PC-3 (cell line): Measurements from ENCODE around the gene CEP170. TPM values are rescaled to one million over a fixed set of nuclear protein-coding genes. Genes with fewer than 3 reads are reported as not detected.

Experiments used
- ATAC-seq: fragments of 200-7000 bp; cut with Tn5 transposase; 2 replicates; pipeline ENCODE4 v1.9.1; 2020; ENCODE audit warnings: mild to moderate bottlenecking, moderate library complexity
- BruUV-seq: library from RNA; stranded (reverse); fragments of 400-500 nt; replicated peaks from 2 replicates; lab custom pipeline; 2021; lab: Mats Ljungman, UMichigan
- CTCF ChIA-PET: fragments of 300-600 bp; sonication (Branson Sonifier 250); formaldehyde crosslinking; loops from one replicate; lab custom pipeline; 2022; ENCODE audit warnings: antibody characterized with exemption; lab: Charles Lee
- POLR2A ChIA-PET: fragments of 300-600 bp; sonication (Branson Sonifier 250); formaldehyde crosslinking; loops from one replicate; lab custom pipeline; 2022; ENCODE audit warnings: antibody characterized with exemption; ENCODE audit not compliant: unreplicated experiment; lab: Charles Lee
- DNase-seq: peaks from one replicate; pipeline ENCODE4 v3.0.0-alpha.2; 2015
- H2AFZ ChIP-seq: fragments of 300-600 bp; sonication (generic); 2 replicates; pipeline ENCODE4 v1.6.0; 2016; ENCODE audit warnings: antibody characterized with exemption, low read length
- H3F3A ChIP-seq: fragments of 300-600 bp; sonication (generic); one replicate; pipeline ENCODE4 v1.6.0; 2017; ENCODE audit warnings: antibody characterized with exemption, low read length, control low read depth, mild to moderate bottlenecking; ENCODE audit not compliant: unreplicated experiment
- H3K27ac ChIP-seq: fragments of 300-600 bp; sonication (generic); 2 replicates; pipeline ENCODE4 v1.5.1; 2016; ENCODE audit warnings: mild to moderate bottlenecking, low read length
- H3K27me3 ChIP-seq: fragments of 300-600 bp; sonication (generic); 2 replicates; pipeline ENCODE4 v1.6.1; 2016; ENCODE audit warnings: low read length, mixed read lengths
- H3K36me3 ChIP-seq: fragments of 300-600 bp; sonication (generic); 2 replicates; pipeline ENCODE4 v1.6.1; 2016; ENCODE audit warnings: low read depth, mixed run types, low read length, mixed read lengths
- H3K4me1 ChIP-seq: fragments of 300-600 bp; sonication (generic); 2 replicates; pipeline ENCODE4 v1.5.1; 2016; ENCODE audit warnings: low read length; ENCODE audit not compliant: insufficient read depth
- H3K4me2 ChIP-seq: fragments of 300-600 bp; sonication (generic); 2 replicates; pipeline ENCODE4 v1.6.0; 2016; ENCODE audit warnings: low read length
- H3K4me3 ChIP-seq: fragments of 300-600 bp; sonication (generic); 2 replicates; pipeline ENCODE4 v1.5.1; 2016; ENCODE audit warnings: mild to moderate bottlenecking, low read length, mixed read lengths
- H3K79me2 ChIP-seq: fragments of 300-600 bp; sonication (generic); 2 replicates; pipeline ENCODE4 v1.6.1; 2017; ENCODE audit warnings: low read length, mixed read lengths
- H3K9ac ChIP-seq: fragments of 300-600 bp; sonication (generic); 2 replicates; pipeline ENCODE4 v1.6.0; 2016; ENCODE audit warnings: mild to moderate bottlenecking, low read length
- H3K9me2 ChIP-seq: fragments of 300-600 bp; sonication (generic); replicated peaks from 2 replicates; pipeline ENCODE4 v1.6.1; 2016; ENCODE audit warnings: mixed run types, low read length, mixed read lengths
- H3K9me3 ChIP-seq: fragments of 300-600 bp; sonication (generic); 2 replicates; pipeline ENCODE4 v1.6.1; 2016; ENCODE audit warnings: low read length, mixed read lengths
- H4K20me1 ChIP-seq: fragments of 300-600 bp; sonication (generic); 2 replicates; pipeline ENCODE4 v1.6.1; 2016; ENCODE audit warnings: low read length, mixed read lengths
- EZH2 ChIP-seq: fragments of 300-600 bp; sonication (generic); IDR thresholded peaks from one replicate; pipeline ENCODE4 v1.6.1; 2017; ENCODE audit warnings: antibody characterized with exemption, mild to moderate bottlenecking, low read length; ENCODE audit not compliant: unreplicated experiment
- EZH2phosphoT487 ChIP-seq: fragments of 300-600 bp; sonication (generic); IDR thresholded peaks from 2 replicates; pipeline ENCODE4 v1.6.1; 2018; ENCODE audit warnings: mild to moderate bottlenecking, antibody characterized with exemption, low read length, borderline replicate concordance
- intact Hi-C: fragments of 100-400 bp; cut with micrococcal nuclease; formaldehyde crosslinking; loops from 2 replicates; pipeline ENCODE4 v1.9.0; 2023
- total RNA-seq: library from RNA; depleted of rRNA; stranded (reverse); fragments of >200 nt; gene quantifications from 2 replicates; pipeline ENCODE4 v1.2.3, GENCODE V29; 2014
- TF ChIP-seq, protein P1 (sequence below): fragments of 300-600 bp; sonication (generic); conservative IDR thresholded peaks from 2 replicates; pipeline ENCODE4 v1.5.1; 2017; ENCODE audit warnings: antibody characterized with exemption, low read depth, mild to moderate bottlenecking, low read length

Gene CEP170
- total RNA-seq, 1 experiment from 2014 or later: 65.3 TPM

DNA sequence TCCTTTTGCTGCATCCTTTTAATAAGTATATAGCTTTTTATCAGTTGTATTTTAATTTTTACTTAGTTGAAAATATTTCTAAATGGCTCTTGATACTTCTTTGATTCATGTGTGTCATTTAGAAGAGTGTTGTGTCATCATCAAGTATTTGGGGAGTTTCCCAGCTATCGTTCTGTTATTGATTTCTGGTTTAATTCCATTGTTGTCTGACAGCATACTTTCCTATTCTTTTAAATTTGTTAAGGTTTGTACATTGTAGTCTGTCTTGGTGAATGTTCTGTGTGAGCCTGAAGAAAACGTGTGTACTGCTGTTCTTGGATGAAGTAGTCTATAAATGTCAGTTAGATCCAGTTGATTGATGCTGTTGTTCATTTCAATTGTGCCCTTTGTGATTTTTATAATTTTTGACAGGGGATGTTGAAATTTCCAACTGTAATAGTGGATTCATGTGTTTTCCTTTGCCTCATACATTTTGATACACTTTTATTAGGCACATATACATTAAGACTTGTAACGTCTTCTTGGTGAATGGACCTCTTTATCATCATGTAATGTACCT, 25.6 kb upstream of the CEP170 start:
- Histone ChIP-seq H3K4me1 (0 out of 2 replicates have a peak, but pooled peaks cover under 1% of the 10 kb centered on the region), H3K27ac (no peak overlapping the region), H3K36me3 (peaks cover 32% of the 10 kb centered on the region), H3F3A (peaks cover under 1% of the 10 kb centered on the region), H3K27me3 (no peaks in the 10 kb centered on the region), H2AFZ (no peak overlapping the region), H3K4me3 (no peak overlapping the region), H3K79me2 (no peaks in the 10 kb centered on the region), H3K9ac (no peak overlapping the region), H3K9me3 (0 out of 2 replicates have a peak, but pooled peaks cover 11% of the 10 kb centered on the region), H3K4me2 (no peak overlapping the region), H4K20me1 (no peaks in the 10 kb centered on the region), H3K9me2 (no peaks in the 10 kb centered on the region)
- intact Hi-C loops: no loop called here
- POLR2A ChIA-PET: no interaction called here
- CTCF ChIA-PET: no interaction called here
- no TSS peak for BruUV-seq
- DNase-seq (no peak), ATAC-seq (no peak)
- TF ChIP-seq EZH2phosphoT487 (no peak), EZH2 (no peak)
- TF ChIP-seq, protein P1, sequence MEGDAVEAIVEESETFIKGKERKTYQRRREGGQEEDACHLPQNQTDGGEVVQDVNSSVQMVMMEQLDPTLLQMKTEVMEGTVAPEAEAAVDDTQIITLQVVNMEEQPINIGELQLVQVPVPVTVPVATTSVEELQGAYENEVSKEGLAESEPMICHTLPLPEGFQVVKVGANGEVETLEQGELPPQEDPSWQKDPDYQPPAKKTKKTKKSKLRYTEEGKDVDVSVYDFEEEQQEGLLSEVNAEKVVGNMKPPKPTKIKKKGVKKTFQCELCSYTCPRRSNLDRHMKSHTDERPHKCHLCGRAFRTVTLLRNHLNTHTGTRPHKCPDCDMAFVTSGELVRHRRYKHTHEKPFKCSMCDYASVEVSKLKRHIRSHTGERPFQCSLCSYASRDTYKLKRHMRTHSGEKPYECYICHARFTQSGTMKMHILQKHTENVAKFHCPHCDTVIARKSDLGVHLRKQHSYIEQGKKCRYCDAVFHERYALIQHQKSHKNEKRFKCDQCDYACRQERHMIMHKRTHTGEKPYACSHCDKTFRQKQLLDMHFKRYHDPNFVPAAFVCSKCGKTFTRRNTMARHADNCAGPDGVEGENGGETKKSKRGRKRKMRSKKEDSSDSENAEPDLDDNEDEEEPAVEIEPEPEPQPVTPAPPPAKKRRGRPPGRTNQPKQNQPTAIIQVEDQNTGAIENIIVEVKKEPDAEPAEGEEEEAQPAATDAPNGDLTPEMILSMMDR: no peak

DNA sequence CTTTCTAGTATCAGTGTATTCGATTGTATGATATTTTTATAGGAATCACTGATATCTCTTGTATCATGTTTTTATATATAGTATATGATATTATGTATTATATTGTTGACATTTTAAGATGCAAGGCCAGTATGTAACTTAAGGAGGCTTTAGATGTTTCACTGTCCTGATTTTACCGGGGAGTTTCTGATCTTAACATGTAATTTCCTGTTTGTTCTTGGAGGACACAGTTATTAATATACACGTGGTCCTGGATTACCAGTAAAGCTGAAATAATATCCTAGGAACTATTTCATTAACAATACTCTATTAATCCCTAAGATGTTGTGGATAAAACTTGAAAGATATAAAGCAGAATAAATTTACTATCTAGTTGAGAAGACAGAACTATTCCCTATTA, 20.2 kb upstream of the CEP170 start:
- ChIA-PET POLR2A (no interaction called here), CTCF (no interaction called here)
- no peak overlapping the region for H2AFZ ChIP-seq
- H3K36me3 ChIP-seq: peaks cover 53% of the 10 kb centered on the region
- no TSS peak for BruUV-seq
- no peaks in the 10 kb centered on the region for H3K9me2 ChIP-seq
- DNase-seq (no peak), ATAC-seq (no peak)
- no peak overlapping the region for H3K27ac ChIP-seq
- no peak overlapping the region for H3K4me2 ChIP-seq
- no peaks in the 10 kb centered on the region for H3F3A ChIP-seq
- intact Hi-C loops: no loop called here
- H3K27me3 ChIP-seq: no peaks in the 10 kb centered on the region
- H3K79me2 ChIP-seq: peaks cover 3% of the 10 kb centered on the region
- H3K4me1 ChIP-seq: no peaks in the 10 kb centered on the region
- TF ChIP-seq, protein P1: no peak
- TF ChIP-seq EZH2 (no peak), EZH2phosphoT487 (no peak)
- H3K4me3 ChIP-seq: no peak overlapping the region
- H4K20me1 ChIP-seq: no peaks in the 10 kb centered on the region
- no peak overlapping the region for H3K9ac ChIP-seq
- 0 out of 2 replicates have a peak, but pooled peaks cover 11% of the 10 kb centered on the region for H3K9me3 ChIP-seq

DNA sequence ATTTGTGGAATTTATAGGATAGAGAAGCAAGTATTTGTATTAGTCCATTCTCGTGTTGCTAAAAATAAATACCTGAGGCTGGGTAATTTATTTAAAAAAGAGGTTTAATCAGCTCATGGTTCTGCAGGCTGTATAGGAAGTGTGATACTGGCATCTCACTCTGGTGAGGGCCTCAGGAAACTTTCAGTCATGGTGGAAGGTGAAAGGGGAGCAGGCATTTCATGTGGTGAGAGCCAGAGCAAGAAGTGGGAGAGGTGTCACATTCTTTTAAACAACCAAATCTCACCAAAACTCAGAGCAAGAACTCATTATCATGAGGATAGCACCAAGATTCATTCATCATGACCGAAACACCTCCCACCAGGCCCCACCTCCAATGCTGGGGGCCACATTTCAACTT, 18.9 kb upstream of the CEP170 start:
- no peak overlapping the region for H3K4me3 ChIP-seq
- no peak overlapping the region for H3K9ac ChIP-seq
- ChIA-PET POLR2A (no interaction called here), CTCF (no interaction called here)
- no peak overlapping the region for H3K27ac ChIP-seq
- H3K4me1 ChIP-seq: peaks cover 12% of the 10 kb centered on the region
- DNase-seq: no peak
- H3K27me3 ChIP-seq: no peaks in the 10 kb centered on the region
- no peaks in the 10 kb centered on the region for H3K9me2 ChIP-seq
- intact Hi-C loops: no loop called here
- ATAC-seq: no peak
- H3K36me3 ChIP-seq: peaks cover 53% of the 10 kb centered on the region
- no peaks in the 10 kb centered on the region for H4K20me1 ChIP-seq
- peaks cover 16% of the 10 kb centered on the region for H3K79me2 ChIP-seq
- H3K9me3 ChIP-seq: 0 out of 2 replicates have a peak, but pooled peaks cover 11% of the 10 kb centered on the region
- BruUV-seq: no TSS peak
- peaks cover under 1% of the 10 kb centered on the region for H3F3A ChIP-seq
- H3K4me2 ChIP-seq: no peak overlapping the region
- H2AFZ ChIP-seq: no peak overlapping the region
- TF ChIP-seq EZH2phosphoT487: no peak
- TF ChIP-seq, protein P1: no peak
- no peak for TF ChIP-seq EZH2
